ENCODE measurements around the gene SLCO2A1.
A peak's percentile ranks its signal among the peaks of the same experiment; 100 is the strongest.

SLCO2A1 gene

GRCh38 chr3:133934073-133934970 is 95.4 kb downstream of the SLCO2A1 start:
- TF ChIP-seq CTCF (IDR thresholded peaks at IDR 0.05; ENCODE audit: extremely low read depth, missing control alignments) = no peak

GRCh38 chr3:133933097-133934024 is 96.4 kb downstream of the SLCO2A1 start:
- no peak for DNase-seq (ENCODE audit: low spot score)
- TF ChIP-seq CTCF (IDR thresholded peaks at IDR 0.05; ENCODE audit: extremely low read depth, missing control alignments) = no peak

More at GRCh38 chr3:133934073-133934970, 95.4 kb downstream of the SLCO2A1 start:
- no peak for DNase-seq (ENCODE audit: low spot score)

GRCh38 chr3:133932009-133932408 is 97.7 kb downstream of the SLCO2A1 start:
- no peak for DNase-seq (ENCODE audit: low spot score)

GRCh38 chr3:133931084-133931483 is 98.6 kb downstream of the SLCO2A1 start:
- no peak for DNase-seq (ENCODE audit: low spot score)
- TF ChIP-seq CTCF (IDR thresholded peaks at IDR 0.05; ENCODE audit: extremely low read depth, missing control alignments) = no peak

More at GRCh38 chr3:133932009-133932408, 97.7 kb downstream of the SLCO2A1 start:
- no peak for TF ChIP-seq CTCF (IDR thresholded peaks at IDR 0.05; ENCODE audit: extremely low read depth, missing control alignments)

GRCh38 chr3:133930341-133930933 is 99.3 kb downstream of the SLCO2A1 start:
- DNase-seq (ENCODE audit: low spot score) = peak; percentile 52
- TF ChIP-seq CTCF (IDR thresholded peaks at IDR 0.05; ENCODE audit: extremely low read depth, missing control alignments) = peak; percentile 26

GRCh38 chr3:133928903-133929607 is 100.7 kb downstream of the SLCO2A1 start:
- no peak for TF ChIP-seq CTCF (IDR thresholded peaks at IDR 0.05; ENCODE audit: extremely low read depth, missing control alignments)
- no peak for DNase-seq (ENCODE audit: low spot score)
